K562 (cell line): ENCODE results near the gene ITPR2. TPM values are rescaled to one million over a fixed set of nuclear protein-coding genes. Genes with fewer than 3 reads are reported as not detected.

ENCODE experiments used
- C11orf30 ChIP-seq: fragments of 450-650 bp; IDR thresholded peaks from 2 replicates; pipeline ENCODE4 v1.6.1; 2016; ENCODE audit warnings: low read depth, mild to moderate bottlenecking
- CHD4 ChIP-seq: fragments of 200-600 bp; sonication (generic); IDR thresholded peaks from 3 replicates; pipeline ENCODE4 v1.6.1; 2012; ENCODE audit warnings: low read depth, mild to moderate bottlenecking, mixed read lengths, low read length, inconsistent platforms; ENCODE audit not compliant: insufficient read depth, insufficient replicate concordance, poor library complexity, severe bottlenecking
- ELF1 ChIP-seq: fragments of 200-800 bp; sonication (Bioruptor generic); IDR thresholded peaks from 2 replicates; pipeline ENCODE4 v1.6.1; 2016; ENCODE audit warnings: missing genetic modification characterization, missing compliant biosample characterization
- ETS1 ChIP-seq: conservative IDR thresholded peaks from 2 replicates; pipeline ENCODE4 v1.6.1; 2011; ENCODE audit warnings: low read depth, mild to moderate bottlenecking, low read length; ENCODE audit not compliant: control insufficient read depth
- ETS2 ChIP-seq: IDR thresholded peaks from 2 replicates; pipeline ENCODE4 v1.6.1; 2016; ENCODE audit warnings: borderline replicate concordance, missing genetic modification characterization, mild to moderate bottlenecking, moderate library complexity, missing compliant biosample characterization; ENCODE audit not compliant: poor library complexity, severe bottlenecking
- HINFP ChIP-seq: fragments of 450-650 bp; conservative IDR thresholded peaks from 2 replicates; pipeline ENCODE4 v1.6.1; 2016; ENCODE audit warnings: missing genetic modification characterization, low read depth, mild to moderate bottlenecking, control low read depth, missing compliant biosample characterization
- KLF1 ChIP-seq: fragments of 450-650 bp; IDR thresholded peaks from 2 replicates; pipeline ENCODE4 v1.6.1; 2016; ENCODE audit warnings: missing genetic modification characterization, missing compliant biosample characterization
- MEF2A ChIP-seq: IDR thresholded peaks from 2 replicates; pipeline ENCODE4 v1.6.1; 2011; ENCODE audit warnings: low read depth, mild to moderate bottlenecking, low read length, moderate library complexity; ENCODE audit not compliant: control insufficient read depth
- MXI1 ChIP-seq: IDR thresholded peaks from 2 replicates; pipeline ENCODE4 v1.6.1; 2011; ENCODE audit warnings: low read depth, mild to moderate bottlenecking, improper control_type of control experiment, low read length
- NELFE ChIP-seq: IDR thresholded peaks from 2 replicates; pipeline ENCODE4 v1.6.1; 2011; ENCODE audit warnings: mild to moderate bottlenecking; ENCODE audit not compliant: insufficient read depth, insufficient read length
- NFIC ChIP-seq: fragments of 450-650 bp; IDR thresholded peaks from 2 replicates; pipeline ENCODE4 v1.6.1; 2017; ENCODE audit warnings: mild to moderate bottlenecking, inconsistent platforms
- SMARCE1 ChIP-seq: fragments of 450-650 bp; IDR thresholded peaks from 2 replicates; pipeline ENCODE4 v1.7.1; 2016; ENCODE audit warnings: mild to moderate bottlenecking
- TGIF2 ChIP-seq: sonication (generic); formaldehyde crosslinking; IDR thresholded peaks from 2 replicates; pipeline ENCODE4 v1.8.1; 2022; ENCODE audit warnings: mild to moderate bottlenecking, missing genetic modification reagents, moderate library complexity
- THRA ChIP-seq: fragments of 450-650 bp; IDR thresholded peaks from 2 replicates; pipeline ENCODE4 v1.6.1; 2017; ENCODE audit warnings: mild to moderate bottlenecking, moderate library complexity
- ZHX1 ChIP-seq: fragments of 150-350 bp; conservative IDR thresholded peaks from 2 replicates; pipeline ENCODE4 v1.6.1; 2014; ENCODE audit warnings: low read length
- ZNF518B ChIP-seq: fragments of 250-450 bp; sonication (Bioruptor Pico); IDR thresholded peaks from 2 replicates; pipeline ENCODE4 v1.5.0; 2021; ENCODE audit warnings: mild to moderate bottlenecking, moderate library complexity
- ZNF75A ChIP-seq: fragments of 450-650 bp; formaldehyde crosslinking; IDR thresholded peaks from 2 replicates; pipeline ENCODE4 v1.4.0; 2020; ENCODE audit warnings: mild to moderate bottlenecking
- polyA plus RNA-seq, 8 experiments: library from polyadenylated mRNA; depleted of rRNA in 4 of 8; stranded (reverse) in 5 of 8; unstranded in 3 of 8; fragments of >200 nt; fragmentation: Nextera tagmentation in 2 of 8; fragmentation: Illumina TruSeq in 1 of 8; extraction: Ambion mirVana in 2 of 8; extraction: Trizol in 1 of 8; gene quantifications; 2 replicates each; pipeline versions ENCODE4 v1.2.1 to v1.2.3, GENCODE V29; 2011 to 2014; ENCODE audit warnings: inconsistent platforms in 1 of 8, missing spikeins in 1 of 8
- total RNA-seq, 7 experiments: library from RNA; depleted of rRNA in 6 of 7; stranded (reverse); fragments of >200 nt in 6 of 7; fragmentation: Illumina TruSeq in 2 of 7; extraction: Trizol in 2 of 7; gene quantifications; 2 replicates each; pipeline versions ENCODE4 v1.2.1 to v1.2.3, GENCODE V29; 2011 to 2021; ENCODE audit warnings: low replicate concordance in 1 of 7

Gene ITPR2
- total and polyA plus RNA-seq, 9 of the 15 experiments (the other 6 are each of a cell fraction or from before 2014, with no cell fraction given): 0.21 to 3.3 (median 0.95) TPM

- no peak for TF ChIP-seq ZNF518B (CRISPR knock-in tag)
- TF ChIP-seq THRA: no peak
- TF ChIP-seq TGIF2: no peak
- TF ChIP-seq HINFP (tag): peak; percentile 40; the same call in 1 of the 2 replicates
- no peak for TF ChIP-seq MXI1
- TF ChIP-seq NELFE: no peak
- TF ChIP-seq C11orf30: peak; percentile 91
- no peak for TF ChIP-seq ETS1
- no peak for TF ChIP-seq CHD4
- no peak for TF ChIP-seq ETS2 (tag)
- peak; percentile 91 for TF ChIP-seq NFIC
- no peak for TF ChIP-seq MEF2A
- TF ChIP-seq ELF1 (tag): no peak
- TF ChIP-seq ZHX1: no peak
- no peak for TF ChIP-seq KLF1 (tag)
- 0 out of 2 replicates have a peak, but pooled peaks have one; percentile 62 for TF ChIP-seq SMARCE1
- TF ChIP-seq ZNF75A (CRISPR knock-in tag): no peak
Measured at GRCh38 chr12:26696613-26697092, 136.3 kb downstream of the ITPR2 start (continued).
